DND-41 (cell line): ENCODE data around the gene CLOCK.

Experiments
- ATAC-seq: fragments of 200-7000 bp; cut with Tn5 transposase; 3 replicates; pipeline ENCODE4 v1.9.1; 2021; ENCODE audit warnings: low read depth; ENCODE audit not compliant: insufficient read depth
- DNase-seq: peaks from one replicate; pipeline ENCODE4 v3.0.0-alpha.2; 2020
- H2AFZ ChIP-seq: 2 replicates; pipeline ENCODE4 v1.6.0; 2012; ENCODE audit warnings: low read depth, low read length
- H3K27ac ChIP-seq: 2 replicates; pipeline ENCODE4 v1.5.1; 2012; ENCODE audit warnings: low read length, inconsistent platforms
- H3K27me3 ChIP-seq: fragments of 200-600 bp; sonication (generic); 2 replicates; pipeline ENCODE4 v1.6.0; 2012; ENCODE audit warnings: low read length, mild to moderate bottlenecking, inconsistent platforms; ENCODE audit not compliant: insufficient read depth, poor library complexity
- H3K36me3 ChIP-seq: 2 replicates; pipeline ENCODE4 v1.5.1; 2012; ENCODE audit warnings: low read length, inconsistent platforms; ENCODE audit not compliant: insufficient read depth
- H3K4me1 ChIP-seq: 2 replicates; pipeline ENCODE4 v1.5.1; 2012; ENCODE audit warnings: mild to moderate bottlenecking, low read length; ENCODE audit not compliant: insufficient read depth
- H3K4me2 ChIP-seq: 2 replicates; pipeline ENCODE4 v1.6.0; 2012; ENCODE audit warnings: mild to moderate bottlenecking, moderate library complexity, low read length, inconsistent platforms; ENCODE audit not compliant: insufficient read depth
- H3K4me3 ChIP-seq, 2 experiments: fragments of 200-600 bp in 1 of 2; shearing (Covaris generic) in 1 of 2; 2 replicates each; pipeline ENCODE4 v1.5.1; 2012 to 2016; ENCODE audit warnings: inconsistent platforms in 2 of 2, low read length in 2 of 2, mild to moderate bottlenecking in 2 of 2, low read depth in 1 of 2, moderate library complexity in 1 of 2
- H3K79me2 ChIP-seq: 2 replicates; pipeline ENCODE4 v1.6.0; 2012; ENCODE audit warnings: low read length, inconsistent platforms; ENCODE audit not compliant: insufficient read depth
- H3K9ac ChIP-seq: 2 replicates; pipeline ENCODE4 v1.6.0; 2012; ENCODE audit warnings: low read depth, mild to moderate bottlenecking, inconsistent platforms, low read length, moderate library complexity
- H3K9me3 ChIP-seq: 2 replicates; pipeline ENCODE4 v1.5.1; 2012; ENCODE audit warnings: low read length, moderate library complexity, mild to moderate bottlenecking, inconsistent platforms; ENCODE audit not compliant: insufficient read depth, severe bottlenecking
- H4K20me1 ChIP-seq: 2 replicates; pipeline ENCODE4 v1.6.0; 2012; ENCODE audit warnings: low read length; ENCODE audit not compliant: insufficient read depth
- EZH2 ChIP-seq: IDR thresholded peaks from 3 replicates; pipeline ENCODE4 v1.6.1; 2012; ENCODE audit warnings: borderline replicate concordance, low read depth, mild to moderate bottlenecking, moderate library complexity, low read length, inconsistent platforms; ENCODE audit not compliant: severe bottlenecking
- TF ChIP-seq, protein P1 (sequence below): IDR thresholded peaks from 2 replicates; pipeline ENCODE4 v1.5.1; 2012; ENCODE audit warnings: borderline replicate concordance, low read length, moderate library complexity, mild to moderate bottlenecking; ENCODE audit not compliant: poor library complexity, severe bottlenecking; ENCODE audit errors: extremely low read depth

The CLOCK gene

DNA sequence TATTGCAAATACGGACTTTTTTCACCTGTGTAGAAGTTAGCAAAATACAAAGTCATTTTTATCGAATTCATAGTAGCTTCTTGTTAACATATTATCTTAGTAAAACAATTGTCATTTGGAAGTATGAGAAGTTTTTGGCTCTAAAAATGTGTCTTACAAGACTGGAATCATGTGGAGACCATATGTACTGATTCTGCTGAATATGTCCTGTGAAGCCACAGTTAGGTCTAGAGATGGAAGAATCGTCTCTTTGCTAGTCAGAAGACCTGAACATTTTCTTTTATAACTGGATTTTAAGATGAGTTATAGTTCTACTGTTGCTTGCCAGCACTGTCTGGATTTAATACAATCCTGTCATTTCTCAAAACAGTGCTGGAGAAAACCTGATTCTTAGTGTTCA, 121.9 kb downstream of the CLOCK start:
- Histone ChIP-seq H3K27me3 (no peaks in the 10 kb centered on the region), H4K20me1 (peaks cover 6% of the 10 kb centered on the region; the same call in 1 of the 2 replicates), H3K9ac (no peak overlapping the region), H3K9me3 (no peaks in the 10 kb centered on the region), H3K79me2 (peaks cover 6% of the 10 kb centered on the region; the same call in 1 of the 2 replicates), H2AFZ (no peak overlapping the region), H3K4me1 (no peaks in the 10 kb centered on the region), H3K36me3 (peaks cover 86% of the 10 kb centered on the region), H3K27ac (no peak overlapping the region), H3K4me2 (no peak overlapping the region), H3K4me3 (no peak overlapping the region)
- ATAC-seq (no peak), DNase-seq (no peak)
- TF ChIP-seq, protein P1, sequence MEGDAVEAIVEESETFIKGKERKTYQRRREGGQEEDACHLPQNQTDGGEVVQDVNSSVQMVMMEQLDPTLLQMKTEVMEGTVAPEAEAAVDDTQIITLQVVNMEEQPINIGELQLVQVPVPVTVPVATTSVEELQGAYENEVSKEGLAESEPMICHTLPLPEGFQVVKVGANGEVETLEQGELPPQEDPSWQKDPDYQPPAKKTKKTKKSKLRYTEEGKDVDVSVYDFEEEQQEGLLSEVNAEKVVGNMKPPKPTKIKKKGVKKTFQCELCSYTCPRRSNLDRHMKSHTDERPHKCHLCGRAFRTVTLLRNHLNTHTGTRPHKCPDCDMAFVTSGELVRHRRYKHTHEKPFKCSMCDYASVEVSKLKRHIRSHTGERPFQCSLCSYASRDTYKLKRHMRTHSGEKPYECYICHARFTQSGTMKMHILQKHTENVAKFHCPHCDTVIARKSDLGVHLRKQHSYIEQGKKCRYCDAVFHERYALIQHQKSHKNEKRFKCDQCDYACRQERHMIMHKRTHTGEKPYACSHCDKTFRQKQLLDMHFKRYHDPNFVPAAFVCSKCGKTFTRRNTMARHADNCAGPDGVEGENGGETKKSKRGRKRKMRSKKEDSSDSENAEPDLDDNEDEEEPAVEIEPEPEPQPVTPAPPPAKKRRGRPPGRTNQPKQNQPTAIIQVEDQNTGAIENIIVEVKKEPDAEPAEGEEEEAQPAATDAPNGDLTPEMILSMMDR = no peak
- TF ChIP-seq EZH2 = no peak

DNA sequence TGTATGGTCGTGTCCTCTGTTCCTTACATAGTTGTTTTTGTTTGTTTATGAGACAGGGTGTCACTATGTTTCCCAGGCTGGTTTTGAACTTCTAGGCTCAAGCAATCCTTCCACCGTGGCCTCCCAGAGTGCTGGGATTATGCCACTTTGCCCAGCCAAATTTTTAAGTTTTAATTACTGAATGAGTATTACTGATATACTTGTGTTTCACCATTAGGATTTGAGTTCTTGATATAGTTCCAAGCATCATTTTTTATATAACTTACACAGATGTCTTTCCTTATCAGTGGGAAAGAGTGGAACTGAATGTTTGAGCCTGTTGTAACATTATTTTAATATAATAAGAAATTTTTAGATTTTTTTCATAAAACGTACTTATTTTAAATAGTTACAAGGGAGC, 130.5 kb downstream of the CLOCK start:
- no peak for DNase-seq
- no peak for ATAC-seq
- no peaks in the 10 kb centered on the region for H3K27me3 ChIP-seq
- peaks cover 61% of the 10 kb centered on the region for H3K79me2 ChIP-seq
- no peak for TF ChIP-seq EZH2
- TF ChIP-seq, protein P1 = no peak
- no peak overlapping the region for H3K4me3 ChIP-seq
- no peak overlapping the region for H3K4me2 ChIP-seq
- no peak overlapping the region for H3K9ac ChIP-seq
- H3K27ac ChIP-seq = no peak overlapping the region
- H2AFZ ChIP-seq = no peak overlapping the region
- H3K9me3 ChIP-seq = no peaks in the 10 kb centered on the region
- H4K20me1 ChIP-seq = peaks cover 20% of the 10 kb centered on the region; the same call in 1 of the 2 replicates
- peaks cover 81% of the 10 kb centered on the region for H3K36me3 ChIP-seq
- H3K4me1 ChIP-seq = no peaks in the 10 kb centered on the region

DNA sequence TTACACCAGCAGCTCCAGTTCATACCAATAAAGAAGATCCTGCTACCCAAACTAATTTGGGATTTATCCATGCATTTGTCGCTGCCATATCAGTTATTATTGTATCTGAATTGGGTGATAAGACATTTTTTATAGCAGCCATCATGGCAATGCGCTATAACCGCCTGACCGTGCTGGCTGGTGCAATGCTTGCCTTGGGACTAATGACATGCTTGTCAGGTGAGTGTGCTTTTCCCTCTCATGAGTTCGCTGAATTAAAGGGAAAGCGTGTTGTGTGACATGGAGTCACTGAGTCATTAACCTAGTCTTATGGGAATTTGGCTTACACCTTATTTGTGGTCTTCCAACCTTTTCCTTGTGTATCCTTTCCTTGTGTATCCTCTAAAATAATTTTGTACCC, 135.1 kb downstream of the CLOCK start:
- no peaks in the 10 kb centered on the region for H3K9me3 ChIP-seq
- H3K9ac ChIP-seq = no peak overlapping the region
- DNase-seq = no peak
- ATAC-seq = no peak
- no peak for TF ChIP-seq EZH2
- TF ChIP-seq, protein P1 = no peak
- no peaks in the 10 kb centered on the region for H3K27me3 ChIP-seq
- no peak overlapping the region for H3K4me3 ChIP-seq
- no peak overlapping the region for H2AFZ ChIP-seq
- H3K36me3 ChIP-seq = peaks cover 80% of the 10 kb centered on the region
- peaks cover 94% of the 10 kb centered on the region for H3K79me2 ChIP-seq
- no peak overlapping the region for H3K4me2 ChIP-seq
- peaks cover 10% of the 10 kb centered on the region; the same call in 1 of the 2 replicates for H3K4me1 ChIP-seq
- peaks cover 50% of the 10 kb centered on the region for H4K20me1 ChIP-seq
- no peak overlapping the region for H3K27ac ChIP-seq

DNA sequence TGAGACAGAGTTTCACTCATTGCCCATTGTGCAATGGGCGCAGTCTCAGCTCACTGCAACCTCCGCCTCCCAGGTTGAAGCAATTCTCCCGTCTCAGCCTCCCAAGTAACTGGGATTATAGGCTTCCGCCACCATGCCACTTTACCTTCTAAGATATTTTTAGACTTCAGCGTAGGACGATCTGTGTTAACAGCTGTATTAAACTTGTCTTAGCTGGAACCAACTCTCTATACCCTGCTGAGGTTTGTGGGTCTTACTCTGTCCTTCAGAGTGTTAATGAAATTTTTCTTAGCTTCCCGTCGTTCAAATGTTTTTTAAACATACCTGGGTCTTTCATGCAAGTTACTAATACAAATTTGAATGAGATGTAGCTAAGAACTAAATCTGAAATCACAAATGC, 136.3 kb downstream of the CLOCK start:
- Histone ChIP-seq H3K4me2 (no peak overlapping the region), H3K9ac (no peak overlapping the region), H3K9me3 (no peaks in the 10 kb centered on the region), H2AFZ (no peak overlapping the region), H3K79me2 (peaks cover 95% of the 10 kb centered on the region), H3K27ac (no peak overlapping the region), H4K20me1 (peaks cover 54% of the 10 kb centered on the region), H3K27me3 (no peaks in the 10 kb centered on the region), H3K4me1 (peaks cover 10% of the 10 kb centered on the region; the same call in 1 of the 2 replicates), H3K36me3 (peaks cover 81% of the 10 kb centered on the region), H3K4me3 (no peak overlapping the region)
- ATAC-seq (no peak), DNase-seq (no peak)
- TF ChIP-seq, protein P1 = no peak
- TF ChIP-seq EZH2 = no peak
